CMK (cell line): Measurements from ENCODE around the gene PRDM5.

Experiments
- DNase-seq: peaks from one replicate; pipeline ENCODE4 v3.0.0-alpha.2; 2010; ENCODE audit warnings: low read depth

The PRDM5 gene

GRCh38 chr4:120903419-120903818 lies 19.1 kb downstream of the PRDM5 start:
- no peak for DNase-seq

- no peak for DNase-seq
Observed at GRCh38 chr4:120902925-120903324, 19.6 kb downstream of the PRDM5 start.

DNA sequence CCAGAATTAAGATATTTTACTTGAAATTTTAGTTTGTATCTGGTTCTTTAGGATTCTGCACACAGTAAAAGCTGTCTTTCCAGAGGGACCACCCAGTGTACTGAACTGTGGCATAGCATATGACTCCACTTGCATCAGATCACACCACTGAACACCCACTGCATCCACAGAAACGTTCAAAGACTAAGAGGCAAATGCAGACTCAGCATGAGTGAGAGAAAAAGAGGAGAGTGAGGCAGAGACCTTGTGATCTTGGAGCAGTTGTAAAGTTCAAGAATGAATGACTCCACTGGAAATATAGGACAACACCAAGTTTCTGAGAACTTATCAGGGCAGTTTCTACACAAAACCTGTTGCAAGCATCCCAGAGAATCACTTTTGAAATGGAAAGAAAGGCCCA lies 20.8 kb downstream of the PRDM5 start:
- DNase-seq: no peak

DNA sequence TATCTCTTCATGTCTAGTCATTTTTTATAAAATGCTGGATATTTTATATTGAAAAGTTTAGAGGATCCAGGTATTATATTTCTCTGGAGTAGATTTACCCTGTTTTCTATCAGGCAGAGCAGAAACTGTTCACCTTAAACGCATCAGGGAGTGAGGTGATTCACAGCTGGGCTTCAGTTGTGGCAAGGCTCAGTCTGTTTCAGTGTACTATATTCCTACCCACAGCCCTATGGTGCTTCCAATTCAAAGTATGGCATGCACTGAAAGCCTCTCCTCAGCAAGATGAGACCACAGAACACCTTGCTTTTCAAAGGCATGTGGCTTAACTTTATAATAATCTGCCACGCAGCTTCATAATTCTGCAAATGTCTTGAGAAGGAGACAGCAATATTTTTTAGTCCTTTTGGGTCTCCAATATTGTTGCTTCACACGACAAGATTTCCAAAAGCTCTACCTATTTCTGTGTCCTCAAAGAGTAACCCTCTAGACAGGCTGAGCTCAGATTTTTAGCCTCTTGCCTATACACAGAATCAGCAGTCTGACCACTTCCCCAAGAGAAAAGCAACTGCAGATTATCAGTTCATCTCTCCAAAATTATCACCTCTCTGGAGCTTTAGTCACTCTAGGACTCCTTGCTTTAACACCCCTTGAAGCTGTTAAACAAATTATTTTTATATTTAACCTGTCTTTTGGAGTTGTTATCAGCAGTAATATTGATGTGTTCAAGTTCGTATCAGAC lies 24.4 kb downstream of the PRDM5 start:
- no peak for DNase-seq

- no peak for DNase-seq
Observed at GRCh38 chr4:120895554-120895953, 27.0 kb downstream of the PRDM5 start.

DNA sequence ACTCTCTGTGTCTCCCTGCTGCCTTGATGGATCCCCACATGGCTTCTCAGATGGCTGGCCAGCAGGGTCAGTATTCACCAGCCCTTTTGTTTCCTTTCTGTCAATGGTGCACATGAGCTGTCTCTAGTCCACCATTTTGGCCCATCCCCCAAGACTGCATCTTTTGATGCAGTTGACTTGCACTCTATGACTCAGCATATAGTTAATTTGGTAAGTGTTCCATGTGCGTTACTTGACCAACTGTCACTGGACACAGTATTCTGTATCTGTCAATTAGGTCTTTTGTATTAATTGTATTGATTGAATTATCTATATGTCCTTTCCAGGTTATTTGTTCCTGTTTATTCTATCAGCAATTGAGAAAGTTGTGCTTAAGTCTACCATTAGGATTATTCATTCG lies 29.2 kb downstream of the PRDM5 start:
- no peak for DNase-seq

- DNase-seq: no peak
Observed at GRCh38 chr4:120886191-120886590, 36.3 kb downstream of the PRDM5 start.

- DNase-seq: no peak
Observed at GRCh38 chr4:120881846-120882245, 40.7 kb downstream of the PRDM5 start.

DNA sequence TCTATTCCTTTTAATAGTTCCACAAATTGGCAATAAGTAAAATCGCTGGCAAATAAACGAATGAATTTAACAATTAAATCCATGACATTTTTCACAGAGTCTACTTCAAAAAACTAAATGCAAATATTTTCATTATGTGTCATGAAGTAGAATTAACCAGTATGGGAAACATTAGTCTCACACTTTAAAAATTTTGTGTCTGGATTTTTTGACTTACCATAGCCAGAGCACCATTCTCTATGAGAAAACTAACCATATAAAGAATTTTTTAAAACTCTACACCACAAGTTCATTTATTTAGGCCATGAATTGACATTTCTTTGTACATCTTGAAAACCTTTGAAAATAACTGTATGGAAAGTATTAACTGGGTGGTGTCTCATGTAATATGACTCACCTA lies 41.2 kb downstream of the PRDM5 start:
- DNase-seq: no peak

DNA sequence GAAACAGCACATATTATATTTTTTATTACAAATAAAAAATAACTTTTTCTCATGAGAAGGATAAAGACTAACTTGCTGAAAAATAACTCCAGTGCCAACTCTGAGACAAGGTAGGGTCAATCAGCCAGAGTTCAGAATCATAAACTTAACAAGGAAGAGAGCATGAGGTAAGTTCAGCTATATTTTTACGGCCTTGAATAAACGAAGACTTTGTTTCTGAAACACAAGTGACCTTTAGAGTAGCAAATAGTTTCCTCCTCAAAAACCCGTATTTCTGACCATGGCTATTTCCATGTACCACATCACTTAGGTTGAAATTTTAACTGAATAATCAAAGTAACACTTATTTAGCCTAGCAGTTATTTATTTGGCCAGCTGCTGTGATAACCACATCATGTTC lies 45.5 kb downstream of the PRDM5 start:
- DNase-seq: no peak

- DNase-seq: no peak
Observed at GRCh38 chr4:120874792-120875774, 47.4 kb downstream of the PRDM5 start.

- no peak for DNase-seq
Observed at GRCh38 chr4:120873554-120873953, 49.0 kb downstream of the PRDM5 start.

DNA sequence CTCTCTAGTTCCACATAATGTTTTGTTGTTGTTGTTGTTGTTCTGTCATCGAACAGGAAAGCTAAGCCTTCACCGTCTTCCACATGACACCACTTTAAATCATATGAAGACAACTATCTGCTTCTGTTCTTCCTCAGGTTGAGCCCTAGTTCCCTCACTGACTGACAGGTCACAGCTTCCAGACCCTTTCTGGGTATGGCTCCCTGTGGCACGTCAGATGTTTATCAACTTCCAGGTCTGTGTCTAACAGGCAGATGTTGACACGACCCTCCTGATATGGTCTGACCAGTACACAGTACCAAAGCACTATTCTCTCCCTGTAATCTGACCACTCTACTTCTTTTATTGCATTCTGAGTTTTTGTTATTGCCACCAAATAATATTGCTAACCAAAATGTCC lies 51.4 kb downstream of the PRDM5 start:
- DNase-seq: no peak

DNA sequence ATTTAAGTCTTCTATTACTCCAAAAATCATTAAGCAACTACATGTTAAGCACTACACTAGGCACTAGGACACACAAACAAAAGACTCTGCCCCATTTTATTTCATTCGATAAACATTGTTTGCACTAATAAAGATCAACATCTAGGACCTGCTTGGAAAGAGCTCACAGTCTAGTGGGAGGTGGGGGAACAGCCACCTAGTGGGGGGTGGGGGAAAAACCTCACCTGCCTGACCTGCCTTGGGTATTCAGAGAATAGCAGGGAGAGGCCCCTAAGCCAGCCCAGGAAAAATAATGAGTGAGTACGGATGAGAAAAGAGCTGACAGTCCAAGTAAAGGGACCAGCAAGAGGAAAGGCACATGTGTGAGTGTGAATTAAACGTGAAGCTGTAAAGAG lies 52.2 kb downstream of the PRDM5 start:
- DNase-seq: no peak

- no peak for DNase-seq
Observed at GRCh38 chr4:120869613-120870278, 52.8 kb downstream of the PRDM5 start.

DNA sequence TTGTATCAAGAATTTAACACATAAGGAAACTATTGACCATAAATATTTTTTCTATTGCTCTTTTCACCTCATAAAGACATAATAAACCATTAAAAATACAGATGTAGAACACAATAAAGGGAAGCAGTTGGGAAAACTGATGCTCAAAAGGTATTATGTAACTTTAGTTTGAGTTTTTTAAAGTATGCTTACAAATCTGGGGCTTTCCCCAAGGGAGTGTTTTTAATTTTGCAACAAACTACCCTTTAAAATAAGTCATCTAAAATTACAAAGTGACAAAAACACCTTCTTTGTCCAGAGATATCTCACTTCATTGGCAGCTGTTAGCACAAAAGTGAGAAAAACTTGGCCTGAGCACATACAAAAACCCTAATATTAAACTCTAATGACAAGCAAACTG lies 55.0 kb downstream of the PRDM5 start:
- no peak for DNase-seq

- DNase-seq: no peak
Observed at GRCh38 chr4:120865985-120866384, 56.5 kb downstream of the PRDM5 start.

DNA sequence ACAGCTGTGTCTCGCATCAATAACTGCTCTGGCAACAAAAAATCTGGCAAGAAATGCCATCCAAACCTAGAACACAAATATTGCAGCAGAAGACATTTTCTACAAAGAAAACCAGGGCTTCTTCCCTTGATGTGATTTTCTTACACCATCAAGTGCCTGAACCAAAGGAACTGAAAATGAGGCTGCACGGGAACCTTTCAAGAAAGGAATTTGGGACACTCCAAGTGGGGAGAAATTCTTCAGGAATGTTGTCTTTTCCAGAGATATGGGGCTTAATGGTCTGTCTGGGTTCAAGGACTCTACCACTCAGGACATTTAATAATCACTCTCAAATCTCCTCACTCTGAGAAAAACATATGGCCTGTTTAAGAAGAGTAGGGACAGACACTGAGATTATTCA lies 57.6 kb downstream of the PRDM5 start:
- DNase-seq: no peak

- no peak for DNase-seq
Observed at GRCh38 chr4:120862432-120862831, 60.1 kb downstream of the PRDM5 start.

DNA sequence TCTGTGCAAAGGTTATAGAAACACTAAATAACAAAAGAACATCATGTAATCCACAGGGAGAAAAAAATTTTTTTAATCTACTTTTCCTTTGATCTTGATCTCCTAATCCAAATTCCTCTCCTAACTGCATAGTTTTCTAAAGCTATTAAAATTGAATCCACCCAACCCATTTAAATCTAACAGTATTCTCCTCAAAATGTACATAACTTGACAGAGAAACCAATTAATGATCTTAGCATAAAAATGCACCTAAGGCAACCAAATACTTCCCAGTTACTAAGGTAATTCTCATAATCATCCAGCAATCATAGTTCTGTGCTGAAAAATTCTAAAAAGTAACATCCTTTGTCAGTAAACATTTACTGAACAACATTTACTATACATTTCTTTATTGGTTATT lies 60.7 kb downstream of the PRDM5 start:
- no peak for DNase-seq

GRCh38 chr4:120858776-120859175 lies 63.8 kb downstream of the PRDM5 start:
- no peak for DNase-seq

GRCh38 chr4:120857312-120857711 lies 65.2 kb downstream of the PRDM5 start:
- DNase-seq: no peak

GRCh38 chr4:120856294-120856693 lies 66.2 kb downstream of the PRDM5 start:
- DNase-seq: no peak
